HUES64 (cell line): ENCODE measurements around the gene PSG7.
"Not testable (repeated sequence)": the region's sequence is repeated elsewhere in the genome, so short reads cannot be mapped to it uniquely, and the experiment has no call there.

Experiments used
- H3K27ac ChIP-seq: 2 replicates; pipeline ENCODE4 v1.7.0; 2013; ENCODE audit warnings: low read depth, low read length, inconsistent platforms
- H3K27me3 ChIP-seq: 2 replicates; pipeline ENCODE4 v1.6.1; 2013; ENCODE audit warnings: mild to moderate bottlenecking, low read length; ENCODE audit not compliant: insufficient read depth
- H3K36me3 ChIP-seq: 2 replicates; pipeline ENCODE4 v1.6.1; 2013; ENCODE audit warnings: mild to moderate bottlenecking, low read length; ENCODE audit not compliant: insufficient read depth
- H3K4me1 ChIP-seq: 2 replicates; pipeline ENCODE4 v1.6.1; 2013; ENCODE audit warnings: mild to moderate bottlenecking, low read length, moderate library complexity; ENCODE audit not compliant: insufficient read depth
- H3K4me3 ChIP-seq: 2 replicates; pipeline ENCODE4 v1.5.1; 2013; ENCODE audit warnings: mild to moderate bottlenecking, low read length, moderate library complexity
- H3K9ac ChIP-seq: 2 replicates; pipeline ENCODE4 v1.6.1; 2013; ENCODE audit warnings: mild to moderate bottlenecking, low read depth, low read length
- H3K9me3 ChIP-seq: 2 replicates; pipeline ENCODE4 v1.6.1; 2013; ENCODE audit warnings: low read depth, low read length; ENCODE audit not compliant: insufficient read depth
- WGBS: fragments of 150-250, 120-280 bp; methylation state at CpG from one replicate; pipeline ENCODE4 v1.1.7; 2013; ENCODE audit warnings: missing lambda C conversion rate; 5-methylcytosine and 5-hydroxymethylcytosine counted together

Gene PSG7

GRCh38 chr19:42882010-42882409, 55.0 kb downstream of the PSG7 start:
- H3K27ac ChIP-seq, H3K4me1 ChIP-seq, H3K9me3 ChIP-seq, H3K9ac ChIP-seq, H3K4me3 ChIP-seq, H3K36me3 ChIP-seq, H3K27me3 ChIP-seq: not testable (repeated sequence)
- 70% methylated on average over 5 of the region's 5 CpGs for WGBS

- 83% methylated on average over 8 of the region's 8 CpGs for WGBS
- not testable (repeated sequence) for H3K27me3 ChIP-seq, H3K4me3 ChIP-seq
Measured at GRCh38 chr19:42881279-42881678, 55.7 kb downstream of the PSG7 start.

GRCh38 chr19:42880621-42881020, 56.4 kb downstream of the PSG7 start:
- not testable (repeated sequence) for H3K4me3 ChIP-seq, H3K9me3 ChIP-seq, H3K36me3 ChIP-seq, H3K4me1 ChIP-seq, H3K9ac ChIP-seq, H3K27me3 ChIP-seq, H3K27ac ChIP-seq
- WGBS, result 94% methylated on average over 9 of the region's 9 CpGs

More at GRCh38 chr19:42881279-42881678, 55.7 kb downstream of the PSG7 start:
- H3K27ac ChIP-seq, H3K4me1 ChIP-seq, H3K36me3 ChIP-seq, H3K9ac ChIP-seq, H3K9me3 ChIP-seq: not testable (repeated sequence)

- 81% methylated on average over 2 of the region's 2 CpGs for WGBS
- Histone ChIP-seq H3K27me3 (no peaks in the 10 kb centered on the region), H3K27ac (no peak within 1 kb of the TSS), H3K9ac (no peak within 1 kb of the TSS), H3K36me3 (no peaks in the 10 kb centered on the region), H3K4me3 (no peak within 1 kb of the TSS), H3K9me3 (0 out of 2 replicates have a peak, but pooled peaks cover 4% of the 10 kb centered on the region), H3K4me1 (no peaks in the 10 kb centered on the region)
Measured at GRCh38 chr19:42879613-42880012, 57.4 kb downstream of the PSG7 start, which contains the start of gene PSG1. PSG1 (minus strand) TSS chr19:42879713; CDS start chr19:42879581, 132 bp downstream.

GRCh38 chr19:42876596-42876995, 60.4 kb downstream of the PSG7 start:
- H3K4me3 ChIP-seq, H3K27me3 ChIP-seq, H3K4me1 ChIP-seq, H3K9me3 ChIP-seq, H3K9ac ChIP-seq, H3K36me3 ChIP-seq, H3K27ac ChIP-seq: not testable (repeated sequence)

- H3K27me3 ChIP-seq, H3K27ac ChIP-seq, H3K9me3 ChIP-seq, H3K9ac ChIP-seq, H3K4me3 ChIP-seq, H3K36me3 ChIP-seq, H3K4me1 ChIP-seq: not testable (repeated sequence)
- 78% methylated on average over 1 of the region's 1 CpG for WGBS
Measured at GRCh38 chr19:42875881-42876280, 61.1 kb downstream of the PSG7 start.

DNA sequence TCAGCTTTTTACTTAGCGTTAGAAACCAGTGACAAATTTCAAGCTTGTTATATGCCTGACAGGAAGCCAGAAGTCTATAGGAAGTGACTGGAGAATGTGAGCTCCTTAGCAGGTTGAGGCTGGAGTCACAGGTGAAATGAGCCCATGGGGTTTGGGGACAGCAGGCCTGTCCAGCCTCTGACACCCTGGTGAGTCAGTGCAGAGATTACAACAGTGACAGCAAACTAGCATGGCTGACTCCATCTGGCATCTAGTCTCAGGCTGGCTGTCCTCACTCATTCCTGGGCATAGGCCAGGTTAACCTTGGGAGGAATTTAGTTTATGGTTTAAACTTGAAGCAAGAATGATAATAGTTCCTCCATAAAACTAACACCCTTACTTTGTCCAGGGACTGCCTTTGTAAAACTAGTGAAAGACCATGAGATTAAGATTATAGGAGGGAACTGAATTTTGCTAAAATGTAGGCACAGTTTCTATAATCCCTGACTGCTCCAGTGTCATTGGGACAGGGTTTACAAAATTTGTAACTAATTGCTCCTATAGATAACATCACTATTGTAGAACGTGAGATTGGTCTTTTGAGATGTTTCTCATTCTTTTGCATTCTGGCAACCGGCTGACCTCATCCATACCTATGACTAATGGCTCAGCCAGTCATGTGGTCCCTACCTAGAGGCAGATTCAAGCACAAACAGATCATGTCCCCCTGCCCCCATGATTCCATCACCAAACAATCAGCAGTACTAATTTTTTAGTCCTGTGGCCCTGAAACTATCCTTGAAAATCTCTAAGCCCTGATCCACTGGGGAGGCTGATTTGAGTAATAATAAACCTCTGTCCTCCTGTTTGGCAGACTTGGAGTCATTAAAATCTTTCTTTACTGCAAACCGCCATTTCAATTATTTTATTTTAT, 61.9 kb downstream of the PSG7 start:
- not testable (repeated sequence) for H3K36me3 ChIP-seq, H3K27me3 ChIP-seq, H3K9me3 ChIP-seq, H3K9ac ChIP-seq, H3K27ac ChIP-seq, H3K4me3 ChIP-seq, H3K4me1 ChIP-seq
- 84% methylated on average over 2 of the region's 4 CpGs for WGBS

DNA sequence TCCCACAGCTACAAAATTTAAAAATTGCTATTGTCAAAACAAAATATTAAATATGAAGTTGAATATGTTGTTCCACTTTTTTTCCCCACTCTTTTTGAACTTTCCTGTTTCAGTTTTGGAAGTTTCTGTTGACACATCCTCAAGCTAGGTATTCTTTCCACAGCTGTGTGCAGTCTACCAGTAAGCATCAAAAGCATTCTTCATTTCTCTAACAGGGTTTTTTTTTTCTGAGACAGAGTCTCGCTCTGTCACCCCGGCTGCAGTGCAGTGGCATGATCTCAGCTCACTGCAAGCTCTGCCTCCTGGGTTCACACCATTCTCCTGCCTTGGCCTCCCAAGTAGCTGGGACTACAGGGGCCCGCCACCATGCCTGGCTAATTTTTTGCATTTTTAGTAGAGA, 62.9 kb downstream of the PSG7 start:
- H3K4me3 ChIP-seq, H3K36me3 ChIP-seq, H3K4me1 ChIP-seq, H3K27me3 ChIP-seq, H3K9me3 ChIP-seq, H3K9ac ChIP-seq, H3K27ac ChIP-seq: not testable (repeated sequence)
- 91% methylated on average over 3 of the region's 3 CpGs for WGBS
